ES-I3 (cell line): ENCODE data around the gene ZCCHC2.

ENCODE experiments used
- H3K36me3 ChIP-seq: 2 replicates; pipeline ENCODE4 v1.6.1; 2013; ENCODE audit warnings: mild to moderate bottlenecking, low read length, control low read depth, moderate library complexity; ENCODE audit not compliant: insufficient read depth
- H3K4me1 ChIP-seq: 2 replicates; pipeline ENCODE4 v1.6.1; 2013; ENCODE audit warnings: mild to moderate bottlenecking, control low read depth, low read length; ENCODE audit not compliant: insufficient read depth
- H3K9ac ChIP-seq: 2 replicates; pipeline ENCODE4 v1.6.1; 2013; ENCODE audit warnings: low read depth, mild to moderate bottlenecking, low read length, moderate library complexity
- H3K9me3 ChIP-seq: 2 replicates; pipeline ENCODE4 v1.6.1; 2013; ENCODE audit warnings: mild to moderate bottlenecking, low read length, moderate library complexity; ENCODE audit not compliant: control insufficient read depth, insufficient read depth

ZCCHC2 gene

GRCh38 chr18:62537946-62538345, 15.1 kb downstream of the ZCCHC2 start:
- Histone ChIP-seq H3K9me3 (no peaks in the 10 kb centered on the region), H3K9ac (no peak overlapping the region), H3K36me3 (no peaks in the 10 kb centered on the region), H3K4me1 (no peaks in the 10 kb centered on the region)

DNA sequence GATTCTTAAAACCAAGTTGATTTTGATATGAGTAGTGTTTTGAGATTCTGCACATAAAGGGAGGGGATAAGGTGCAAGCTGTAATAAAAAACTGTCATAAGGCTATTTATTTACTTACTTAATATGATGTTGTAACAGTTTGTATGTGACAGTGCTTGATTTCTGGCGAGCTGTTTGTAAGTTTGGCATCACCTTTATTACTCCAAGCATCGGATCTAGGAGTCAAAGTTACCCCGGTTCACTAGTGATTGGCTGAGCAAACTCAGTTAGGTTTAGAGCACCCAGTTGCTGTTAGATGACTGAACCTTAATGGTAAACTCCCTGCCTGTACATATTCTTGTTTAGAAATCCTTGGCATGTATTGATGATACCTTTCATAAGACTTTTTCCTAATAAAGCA, 16.1 kb downstream of the ZCCHC2 start:
- Histone ChIP-seq H3K9ac (no peak overlapping the region), H3K9me3 (no peaks in the 10 kb centered on the region), H3K4me1 (no peaks in the 10 kb centered on the region), H3K36me3 (no peaks in the 10 kb centered on the region)

- H3K9me3 ChIP-seq, result no peaks in the 10 kb centered on the region
- no peak overlapping the region for H3K9ac ChIP-seq
- H3K36me3 ChIP-seq, result no peaks in the 10 kb centered on the region
- H3K4me1 ChIP-seq, result no peaks in the 10 kb centered on the region
These were observed 16.7 kb downstream of the ZCCHC2 start for GRCh38 chr18:62539284-62540165.

DNA sequence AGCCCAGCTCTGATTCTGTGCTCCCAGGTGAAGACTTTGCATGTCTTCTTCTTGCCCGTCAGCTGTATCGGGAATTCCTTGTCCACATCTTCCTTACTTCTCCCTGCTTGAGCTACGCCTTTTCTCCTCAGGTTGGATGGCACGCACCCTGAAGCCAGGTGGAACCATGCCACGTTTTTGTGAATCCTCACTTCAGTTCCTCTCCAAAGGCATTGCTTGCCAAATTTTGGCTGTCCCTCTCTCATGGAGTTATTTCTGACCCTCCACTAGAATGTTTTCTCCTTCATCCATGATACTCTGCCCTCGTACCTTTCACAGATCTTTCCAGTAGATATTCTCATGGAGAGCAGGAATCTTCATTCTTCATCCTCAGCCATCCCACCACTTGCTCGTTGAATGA, 20.2 kb downstream of the ZCCHC2 start:
- H3K4me1 ChIP-seq, result no peaks in the 10 kb centered on the region
- no peak overlapping the region for H3K9ac ChIP-seq
- H3K36me3 ChIP-seq, result no peaks in the 10 kb centered on the region
- H3K9me3 ChIP-seq, result no peaks in the 10 kb centered on the region

GRCh38 chr18:62545098-62545497, 22.3 kb downstream of the ZCCHC2 start:
- Histone ChIP-seq H3K9me3 (no peaks in the 10 kb centered on the region), H3K36me3 (no peaks in the 10 kb centered on the region), H3K4me1 (no peaks in the 10 kb centered on the region), H3K9ac (no peak overlapping the region)

GRCh38 chr18:62549755-62550154, 26.9 kb downstream of the ZCCHC2 start:
- no peak overlapping the region for H3K9ac ChIP-seq
- H3K36me3 ChIP-seq, result no peaks in the 10 kb centered on the region
- no peaks in the 10 kb centered on the region for H3K9me3 ChIP-seq
- no peaks in the 10 kb centered on the region for H3K4me1 ChIP-seq

- no peaks in the 10 kb centered on the region for H3K4me1 ChIP-seq
- H3K36me3 ChIP-seq, result no peaks in the 10 kb centered on the region
- no peaks in the 10 kb centered on the region for H3K9me3 ChIP-seq
- no peak overlapping the region for H3K9ac ChIP-seq
These were observed 27.9 kb downstream of the ZCCHC2 start for GRCh38 chr18:62550746-62551145.

DNA sequence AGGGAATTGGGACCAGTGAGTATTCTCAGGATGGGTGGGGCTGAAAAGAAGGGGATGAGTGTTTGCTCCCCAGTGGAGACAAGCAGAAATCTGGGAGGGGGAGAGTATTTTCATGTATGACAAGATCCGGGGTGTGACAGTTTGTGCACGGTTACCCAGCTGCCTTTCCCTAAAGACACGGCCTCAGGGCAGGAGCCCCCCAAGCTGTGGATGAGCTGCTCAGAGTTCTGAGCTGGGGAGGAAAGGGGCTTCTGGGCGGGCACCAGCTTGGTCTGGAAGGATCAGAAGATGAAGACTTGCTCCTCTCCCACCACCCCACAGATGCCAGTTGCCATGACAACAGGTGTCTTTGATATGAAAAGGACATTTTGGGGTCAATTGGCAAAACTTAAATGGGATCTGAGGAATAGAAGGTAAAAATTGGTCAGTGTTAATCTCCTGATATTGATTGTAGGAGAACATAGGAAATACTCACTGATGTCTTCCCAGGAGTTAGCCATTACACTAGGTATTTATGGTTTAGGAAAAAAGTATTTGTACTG, 29.2 kb downstream of the ZCCHC2 start:
- Histone ChIP-seq H3K4me1 (no peaks in the 10 kb centered on the region), H3K9me3 (no peaks in the 10 kb centered on the region), H3K9ac (no peak overlapping the region), H3K36me3 (no peaks in the 10 kb centered on the region)

GRCh38 chr18:62554061-62554815, 31.4 kb downstream of the ZCCHC2 start:
- no peaks in the 10 kb centered on the region for H3K4me1 ChIP-seq
- H3K9ac ChIP-seq, result no peak overlapping the region
- no peaks in the 10 kb centered on the region for H3K36me3 ChIP-seq
- no peaks in the 10 kb centered on the region for H3K9me3 ChIP-seq

DNA sequence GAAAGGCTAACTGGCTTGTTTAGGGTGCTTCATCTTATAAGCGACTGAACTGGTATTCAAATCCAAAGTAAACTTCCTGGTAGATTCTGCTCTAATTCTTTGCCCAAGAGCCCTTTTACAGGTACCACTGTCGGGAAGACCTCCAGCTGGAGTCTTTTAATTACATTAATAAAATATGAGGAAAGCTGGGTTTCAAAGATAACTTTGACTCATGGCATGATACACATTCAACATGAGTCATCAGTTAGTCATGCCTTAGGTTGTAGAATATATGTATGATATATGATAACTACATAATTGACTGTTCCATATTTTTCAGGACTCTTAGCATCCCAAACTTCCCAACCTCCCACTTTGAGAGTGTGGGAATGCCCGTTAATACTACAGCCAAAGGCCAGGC, 32.3 kb downstream of the ZCCHC2 start:
- Histone ChIP-seq H3K4me1 (no peaks in the 10 kb centered on the region), H3K9ac (no peak overlapping the region), H3K9me3 (no peaks in the 10 kb centered on the region), H3K36me3 (no peaks in the 10 kb centered on the region)

- Histone ChIP-seq H3K9ac (no peak overlapping the region), H3K9me3 (no peaks in the 10 kb centered on the region), H3K36me3 (no peaks in the 10 kb centered on the region), H3K4me1 (no peaks in the 10 kb centered on the region)
These were observed 33.6 kb downstream of the ZCCHC2 start for GRCh38 chr18:62556397-62556796.

- H3K4me1 ChIP-seq, result no peaks in the 10 kb centered on the region
- H3K9me3 ChIP-seq, result no peaks in the 10 kb centered on the region
- no peak overlapping the region for H3K9ac ChIP-seq
- H3K36me3 ChIP-seq, result no peaks in the 10 kb centered on the region
These were observed 35.3 kb downstream of the ZCCHC2 start for GRCh38 chr18:62558015-62558663.

DNA sequence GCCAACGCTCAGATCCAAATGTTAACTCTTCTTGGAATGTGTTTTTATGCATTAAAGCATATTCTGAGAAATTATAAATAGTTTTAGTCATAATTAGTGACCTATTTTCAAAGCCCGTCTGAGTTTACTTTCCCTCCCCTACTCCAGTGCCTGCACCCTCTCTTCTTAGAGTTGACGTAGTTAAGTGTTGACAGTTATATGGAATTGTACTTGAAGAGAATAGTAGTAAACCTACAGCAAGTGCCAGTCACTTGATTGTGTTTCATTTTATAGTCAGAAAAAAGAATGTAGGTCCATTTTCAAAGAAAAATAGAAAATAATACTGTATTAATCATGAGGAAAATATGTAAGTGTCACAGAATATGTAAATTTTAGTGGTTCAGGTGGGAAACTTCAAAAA, 41.2 kb downstream of the ZCCHC2 start:
- no peaks in the 10 kb centered on the region for H3K9me3 ChIP-seq
- no peaks in the 10 kb centered on the region for H3K4me1 ChIP-seq
- no peaks in the 10 kb centered on the region for H3K36me3 ChIP-seq
- H3K9ac ChIP-seq, result no peak overlapping the region

GRCh38 chr18:62566199-62566598, 43.4 kb downstream of the ZCCHC2 start:
- no peaks in the 10 kb centered on the region; the same call in 1 of the 2 replicates for H3K36me3 ChIP-seq
- H3K9me3 ChIP-seq, result 0 out of 2 replicates have a peak, but pooled peaks cover 4% of the 10 kb centered on the region
- no peak overlapping the region for H3K9ac ChIP-seq
- no peaks in the 10 kb centered on the region for H3K4me1 ChIP-seq
